HepG2 (cell line): Measurements from ENCODE around the gene MED9. TPM values are rescaled to one million over a fixed set of nuclear protein-coding genes. Genes with fewer than 3 reads are reported as not detected.

Experiments
- ATF1 ChIP-seq: IDR thresholded peaks from 2 replicates; pipeline ENCODE4 v1.6.1; 2016; ENCODE audit warnings: mild to moderate bottlenecking, control low read depth
- DNMT1 ChIP-seq: sonication (generic); formaldehyde crosslinking; IDR thresholded peaks from 2 replicates; pipeline ENCODE4 v1.5.1; 2020; ENCODE audit warnings: mild to moderate bottlenecking, missing genetic modification reagents
- HBP1 ChIP-seq: IDR thresholded peaks from 2 replicates; pipeline ENCODE4 v1.6.1; 2016; ENCODE audit warnings: low read depth, control low read depth
- NR0B2 ChIP-seq: sonication (generic); formaldehyde crosslinking; IDR thresholded peaks from 2 replicates; pipeline ENCODE4 v1.4.0; 2020; ENCODE audit warnings: mild to moderate bottlenecking, missing genetic modification reagents
- SIX1 ChIP-seq: sonication (generic); formaldehyde crosslinking; IDR thresholded peaks from 2 replicates; pipeline ENCODE4 v1.4.0; 2020; ENCODE audit warnings: missing genetic modification reagents, borderline replicate concordance
- SMAD1 ChIP-seq: sonication (generic); formaldehyde crosslinking; IDR thresholded peaks from 2 replicates; pipeline ENCODE4 v1.4.0; 2020; ENCODE audit warnings: missing genetic modification reagents, low read depth, mild to moderate bottlenecking, borderline replicate concordance
- THAP11 ChIP-seq: IDR thresholded peaks from 2 replicates; pipeline ENCODE4 v1.6.1; 2016; ENCODE audit warnings: missing biosample characterization, missing genetic modification reagents
- ZBTB38 ChIP-seq: sonication (generic); formaldehyde crosslinking; IDR thresholded peaks from 2 replicates; pipeline ENCODE4 v1.5.1; 2020; ENCODE audit warnings: mild to moderate bottlenecking, missing genetic modification reagents
- ZHX2 ChIP-seq, 2 experiments: sonication (generic) in 1 of 2; formaldehyde crosslinking in 1 of 2; IDR thresholded peaks; 2 replicates each; pipeline versions ENCODE4 v1.6.1 to v1.9.0; 2014 to 2022; ENCODE audit warnings: antibody characterized with exemption in 1 of 2, borderline replicate concordance in 1 of 2, inconsistent platforms in 1 of 2, low read depth in 1 of 2, missing genetic modification reagents in 1 of 2
- ZKSCAN5 ChIP-seq: sonication (generic); formaldehyde crosslinking; IDR thresholded peaks from 2 replicates; pipeline ENCODE4 v1.5.1; 2020; ENCODE audit warnings: mild to moderate bottlenecking, missing genetic modification reagents
- ZNF275 ChIP-seq: sonication (generic); formaldehyde crosslinking; IDR thresholded peaks from 2 replicates; pipeline ENCODE4 v1.8.0; 2022; ENCODE audit warnings: missing genetic modification reagents, mild to moderate bottlenecking, inconsistent platforms, borderline replicate concordance
- ZNF335 ChIP-seq: sonication (generic); formaldehyde crosslinking; IDR thresholded peaks from 2 replicates; pipeline ENCODE4 v1.4.0; 2020; ENCODE audit warnings: missing genetic modification reagents
- ZNF644 ChIP-seq: IDR thresholded peaks from 2 replicates; pipeline ENCODE4 v1.6.1; 2016; ENCODE audit warnings: low read depth
- ZNF772 ChIP-seq: sonication (generic); formaldehyde crosslinking; IDR thresholded peaks from 2 replicates; pipeline ENCODE4 v1.5.0; 2020; ENCODE audit warnings: mild to moderate bottlenecking, missing genetic modification reagents
- ZNF790 ChIP-seq: sonication (generic); formaldehyde crosslinking; IDR thresholded peaks from 2 replicates; pipeline ENCODE4 v1.8.0; 2022; ENCODE audit warnings: missing genetic modification reagents, mild to moderate bottlenecking, borderline replicate concordance
- ZNF883 ChIP-seq: sonication (generic); formaldehyde crosslinking; IDR thresholded peaks from 2 replicates; pipeline ENCODE4 v1.5.1; 2020; ENCODE audit warnings: mild to moderate bottlenecking, missing genetic modification reagents; ENCODE audit errors: not compliant biosample characterization
- polyA plus RNA-seq, 8 experiments: library from polyadenylated mRNA; depleted of rRNA in 3 of 8; stranded (reverse) in 7 of 8; unstranded in 1 of 8; fragments of >200 nt; fragmentation: Illumina TruSeq in 4 of 8; extraction: Trizol in 4 of 8; gene quantifications; 2 replicates each; pipeline versions ENCODE4 v1.2.1 to v1.2.3, GENCODE V29; 2011 to 2016; ENCODE audit warnings: low read depth in 4 of 8, missing spikeins in 1 of 8, mixed read lengths in 1 of 8; ENCODE audit not compliant: insufficient read depth in 1 of 8
- total RNA-seq, 5 experiments: library from RNA; depleted of rRNA; stranded (reverse); fragments of >200 nt; fragmentation: Illumina TruSeq; extraction: Trizol; gene quantifications; 2 replicates each; pipeline ENCODE4 v1.2.3, GENCODE V29; 2016; ENCODE audit warnings: low read depth in 1 of 5
- TF ChIP-seq, protein P1 (sequence below): IDR thresholded peaks from 2 replicates; pipeline ENCODE4 v1.6.1; 2012; ENCODE audit warnings: inconsistent platforms

The MED9 gene
- total and polyA plus RNA-seq, 2 of the 13 experiments (the other 11 are each of a cell fraction or from before 2014, with no cell fraction given), result 11.9 to 15.1 TPM

DNA sequence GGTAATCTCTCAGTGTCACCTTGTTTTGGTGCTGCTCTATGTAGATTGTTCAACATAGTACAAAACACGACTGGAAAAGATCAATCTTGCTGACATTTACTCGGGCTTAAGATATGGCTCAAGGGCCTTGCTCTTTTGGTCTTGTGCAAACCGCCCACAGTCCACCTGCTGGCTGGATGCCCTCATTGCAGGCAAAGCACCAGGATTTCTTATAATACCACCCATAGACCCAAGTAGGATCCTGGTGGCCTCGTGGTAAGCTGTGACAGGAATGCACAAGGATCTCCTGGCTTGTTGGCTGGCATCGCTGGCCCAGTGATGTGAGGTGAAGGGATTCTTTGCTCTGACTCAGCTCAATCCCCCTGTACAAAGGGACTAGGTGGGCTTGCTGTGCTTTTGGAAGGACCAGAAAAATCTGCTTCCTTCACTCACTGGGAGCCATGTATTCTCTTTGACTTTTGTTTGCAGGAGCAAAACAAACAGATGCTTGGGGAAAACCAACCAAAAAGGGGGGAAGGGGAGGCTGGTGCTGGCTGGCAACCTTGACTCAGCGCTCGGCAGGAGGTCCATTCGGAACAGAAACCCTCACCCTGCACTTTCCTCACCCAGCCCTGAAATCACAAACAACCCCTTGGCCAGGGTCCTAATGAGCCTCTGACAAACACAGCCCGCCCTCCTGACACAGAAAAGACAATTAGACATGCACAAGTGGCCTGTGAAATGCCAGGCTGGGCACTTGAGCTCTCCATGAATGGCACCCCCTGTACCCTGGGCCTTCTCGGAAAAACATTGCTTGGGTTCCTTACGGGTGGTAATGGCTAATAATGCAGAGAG is 36.6 kb upstream of the MED9 start (continued):
- no peak for TF ChIP-seq HBP1 (CRISPR knock-in tag)
- TF ChIP-seq DNMT1 (CRISPR knock-in tag), result no peak
- TF ChIP-seq THAP11 (CRISPR knock-in tag), result peak; percentile 55; the same call in 1 of the 2 replicates
- TF ChIP-seq ZNF644 (CRISPR knock-in tag), result 0 out of 2 replicates have a peak, but pooled peaks have one; percentile 36
- no peak for TF ChIP-seq ZNF335 (CRISPR knock-in tag)
- no peak for TF ChIP-seq ZNF772 (CRISPR knock-in tag)
- TF ChIP-seq ATF1, result no peak
- TF ChIP-seq SIX1, result 0 out of 2 replicates have a peak, but pooled peaks have one; percentile 12
- TF ChIP-seq ZBTB38 (CRISPR knock-in tag), result peak; percentile 16; the same call in 1 of the 2 replicates
- no peak for TF ChIP-seq NR0B2 (CRISPR knock-in tag)
- TF ChIP-seq SMAD1 (CRISPR knock-in tag), result 0 out of 2 replicates have a peak, but pooled peaks have one; percentile 62
- TF ChIP-seq ZNF790, result no peak
- TF ChIP-seq ZNF883 (CRISPR knock-in tag), result no peak
- 0 out of 2 replicates have a peak, but pooled peaks have one; percentile 26 for TF ChIP-seq ZHX2 (IDR thresholded peaks at IDR 0.05; ENCODE audit: low read depth)
- no peak for TF ChIP-seq ZHX2 (CRISPR knock-in tag; IDR thresholded peaks at IDR 0.05; ENCODE audit: borderline replicate concordance)
- TF ChIP-seq ZNF275 (CRISPR knock-in tag), result peak; percentile 39; the same call in 1 of the 2 replicates
- no peak for TF ChIP-seq ZKSCAN5 (CRISPR knock-in tag)
- TF ChIP-seq, protein P1, sequence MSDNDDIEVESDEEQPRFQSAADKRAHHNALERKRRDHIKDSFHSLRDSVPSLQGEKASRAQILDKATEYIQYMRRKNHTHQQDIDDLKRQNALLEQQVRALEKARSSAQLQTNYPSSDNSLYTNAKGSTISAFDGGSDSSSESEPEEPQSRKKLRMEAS, result peak; percentile 25; the same call in 1 of the 2 replicates
